GM12878 (cell line): ENCODE measurements around the gene NUP107. TPM values are rescaled to one million over a fixed set of nuclear protein-coding genes. Genes with fewer than 3 reads are reported as not detected.

Experiments used
- ATAC-seq: fragments of 200-7000 bp; cut with Tn5 transposase; 3 replicates; pipeline ENCODE4 v1.9.1; 2020; ENCODE audit warnings: mild to moderate bottlenecking, moderate library complexity
- BruUV-seq: library from RNA; stranded (reverse); fragments of 400-500 nt; replicated peaks from 2 replicates; lab custom pipeline; 2021; lab: Mats Ljungman, UMichigan
- CTCF ChIA-PET: fragments of 300-600 bp; sonication (Branson Sonifier 250); formaldehyde crosslinking; extraction: SDS; loops from one replicate; lab custom pipeline; 2021; ENCODE audit warnings: inconsistent platforms; lab: Yijun Ruan, JAX
- POLR2A ChIA-PET: fragments of 350-600 bp; formaldehyde crosslinking; extraction: SDS; loops from one replicate; lab custom pipeline; 2021; ENCODE audit warnings: inconsistent platforms; lab: Charles Lee
- RAD21 ChIA-PET: fragments of 300-600 bp; sonication (Branson Sonifier 250); formaldehyde crosslinking; loops from one replicate; lab custom pipeline; 2023; ENCODE audit warnings: antibody characterized with exemption; ENCODE audit not compliant: unreplicated experiment; lab: Charles Lee
- SMC1A ChIA-PET: fragments of 300-600 bp; sonication (Branson Sonifier 250); formaldehyde crosslinking; loops from one replicate; lab custom pipeline; 2023; ENCODE audit not compliant: unreplicated experiment, uncharacterized antibody; lab: Charles Lee
- DNase-seq: peaks from one replicate; pipeline ENCODE4 v3.0.0-alpha.2; 2011; ENCODE audit warnings: low read depth, low spot score
- FAIRE-seq: peaks from 3 replicates; lab custom pipeline; 2011; peaks lifted over from hg19 to GRCh38; lab: Jason Lieb, UNC
- H2AFZ ChIP-seq: 2 replicates; pipeline ENCODE4 v1.6.0; 2011; ENCODE audit warnings: low read depth, low read length, control low read depth; ENCODE audit not compliant: control insufficient read depth
- H3K27ac ChIP-seq: 2 replicates; pipeline ENCODE4 v1.5.1; 2011; ENCODE audit warnings: control low read depth; ENCODE audit not compliant: control insufficient read depth, insufficient read depth
- H3K27me3 ChIP-seq, 2 experiments: replicated peaks in 1 of 2; 2 replicates each; pipeline versions ENCODE4 v1.6.0 to v1.6.1; 2011; ENCODE audit warnings: low read length in 1 of 2; ENCODE audit not compliant: control insufficient read depth in 2 of 2, insufficient read depth in 2 of 2
- H3K36me3 ChIP-seq, 2 experiments: 2 replicates each; pipeline ENCODE4 v1.5.1; 2011; ENCODE audit warnings: low read length in 1 of 2; ENCODE audit not compliant: control insufficient read depth in 2 of 2, insufficient read depth in 2 of 2
- H3K4me1 ChIP-seq: 2 replicates; pipeline ENCODE4 v1.6.1; 2011; ENCODE audit warnings: mild to moderate bottlenecking, low read length, moderate library complexity, mixed read lengths; ENCODE audit not compliant: control insufficient read depth, insufficient read depth
- H3K4me2 ChIP-seq: 2 replicates; pipeline ENCODE4 v1.6.0; 2011; ENCODE audit warnings: control low read depth; ENCODE audit not compliant: control insufficient read depth, insufficient read depth
- H3K4me3 ChIP-seq: fragments of 200-600 bp; sonication (generic); 2 replicates; pipeline ENCODE4 v1.5.1; 2016
- H3K79me2 ChIP-seq: 2 replicates; pipeline ENCODE4 v1.6.0; 2011; ENCODE audit warnings: low read length; ENCODE audit not compliant: control insufficient read depth, insufficient read depth
- H3K9ac ChIP-seq: 2 replicates; pipeline ENCODE4 v1.8.0; 2011; ENCODE audit warnings: low read length, control low read depth, mixed read lengths; ENCODE audit not compliant: control insufficient read depth, insufficient read depth
- H3K9me3 ChIP-seq: replicated peaks from 3 replicates; pipeline ENCODE4 v1.5.1; 2011; ENCODE audit warnings: mild to moderate bottlenecking, low read length; ENCODE audit not compliant: control insufficient read depth, insufficient read depth
- H4K20me1 ChIP-seq: 2 replicates; pipeline ENCODE4 v1.6.0; 2011; ENCODE audit not compliant: control insufficient read depth, insufficient read depth
- BHLHE40 ChIP-seq, 2 experiments: fragments of 450-650 bp in 1 of 2; IDR thresholded peaks; 2 replicates each; pipeline ENCODE4 v1.6.1; 2011 to 2017; ENCODE audit warnings: low read depth in 2 of 2, borderline replicate concordance in 1 of 2, improper control_type of control experiment in 1 of 2, low read length in 1 of 2, mild to moderate bottlenecking in 1 of 2
- BMI1 ChIP-seq: fragments of 450-650 bp; IDR thresholded peaks from 2 replicates; pipeline ENCODE4 v1.6.1; 2016; ENCODE audit warnings: mild to moderate bottlenecking, moderate library complexity, borderline replicate concordance
- BRCA1 ChIP-seq: IDR thresholded peaks from 2 replicates; pipeline ENCODE4 v1.6.1; 2011; ENCODE audit warnings: low read depth, low read length, improper control_type of control experiment
- CBX3 ChIP-seq: fragments of 200-600 bp; sonication (generic); IDR thresholded peaks from 2 replicates; pipeline ENCODE4 v1.6.1; 2016; ENCODE audit warnings: low read depth, borderline replicate concordance
- CBX5 ChIP-seq: sonication (generic); IDR thresholded peaks from 2 replicates; pipeline ENCODE4 v1.6.1; 2016; ENCODE audit warnings: low read depth, moderate library complexity, mild to moderate bottlenecking, inconsistent platforms
- CEBPB ChIP-seq, 2 experiments: fragments of 150-350 bp in 1 of 2; IDR thresholded peaks; 2 replicates each; pipeline ENCODE4 v1.6.1; 2012 to 2014; ENCODE audit warnings: low read depth in 2 of 2, low read length in 2 of 2, borderline replicate concordance in 1 of 2, inconsistent platforms in 1 of 2
- CREM ChIP-seq: IDR thresholded peaks from 2 replicates; pipeline ENCODE4 v1.6.1; 2014; ENCODE audit warnings: antibody characterized with exemption, low read depth
- EED ChIP-seq: sonication (generic); IDR thresholded peaks from 2 replicates; pipeline ENCODE4 v1.6.1; 2016; ENCODE audit warnings: antibody characterized with exemption, low read depth
- HCFC1 ChIP-seq: fragments of 150-350 bp; IDR thresholded peaks from 2 replicates; pipeline ENCODE4 v1.6.1; 2014; ENCODE audit warnings: low read length
- HDAC2 ChIP-seq: fragments of 200-600 bp; sonication (generic); IDR thresholded peaks from 2 replicates; pipeline ENCODE4 v1.6.1; 2017
- LARP7 ChIP-seq: fragments of 450-650 bp; IDR thresholded peaks from 2 replicates; pipeline ENCODE4 v1.6.1; 2017; ENCODE audit warnings: mild to moderate bottlenecking
- MTA3 ChIP-seq: IDR thresholded peaks from 2 replicates; pipeline ENCODE4 v1.6.1; 2012; ENCODE audit warnings: low read length, inconsistent platforms, borderline replicate concordance
- MYC ChIP-seq: IDR thresholded peaks from 2 replicates; pipeline ENCODE4 v1.6.1; 2011; ENCODE audit warnings: mild to moderate bottlenecking, low read length, moderate library complexity, inconsistent platforms; ENCODE audit not compliant: insufficient read depth, insufficient replicate concordance, insufficient read length, severe bottlenecking
- POLR2A ChIP-seq: IDR thresholded peaks from 2 replicates; pipeline ENCODE4 v1.6.1; 2011; ENCODE audit warnings: low read depth, mild to moderate bottlenecking, low read length
- RAD21 ChIP-seq: IDR thresholded peaks from 2 replicates; pipeline ENCODE4 v1.6.1; 2011; ENCODE audit warnings: mild to moderate bottlenecking, low read depth, low read length, moderate library complexity; ENCODE audit not compliant: insufficient read depth
- SP1 ChIP-seq: IDR thresholded peaks from one replicate; pipeline ENCODE4 v1.6.1; 2011; ENCODE audit warnings: low read depth, low read length
- SUZ12 ChIP-seq: fragments of 200-600 bp; sonication (generic); IDR thresholded peaks from one replicate; pipeline ENCODE4 v1.6.1; 2018; ENCODE audit warnings: antibody characterized with exemption, mild to moderate bottlenecking; ENCODE audit not compliant: unreplicated experiment
- WRNIP1 ChIP-seq: IDR thresholded peaks from 2 replicates; pipeline ENCODE4 v1.6.1; 2011; ENCODE audit warnings: low read depth, low read length, improper control_type of control experiment, borderline replicate concordance
- WGBS: methylation state at CpG from one replicate; pipeline ENCODE4 v1.1.6; 2016; ENCODE audit warnings: low lambda C conversion rate; ENCODE audit not compliant: insufficient replicate concordance, insufficient coverage; ENCODE audit errors: missing lambda C conversion rate; 5-methylcytosine and 5-hydroxymethylcytosine counted together
- in situ Hi-C: fragments of 300-500 bp; cut with MboI; formaldehyde crosslinking; loops from 9 replicates; pipeline ENCODE4 v1.14.3; 2018; ENCODE audit warnings: mixed read lengths
- intact Hi-C: fragments of 100-400 bp; cut with micrococcal nuclease; formaldehyde crosslinking; loops from one replicate; pipeline ENCODE4 v1.14.2; 2022; ENCODE audit not compliant: unreplicated experiment
- polyA plus RNA-seq, 11 experiments: library from polyadenylated mRNA; depleted of rRNA in 4 of 11; unstranded in 6 of 11; stranded (reverse) in 5 of 11; fragments of >200 nt; fragmentation: Nextera tagmentation in 4 of 11; fragmentation: Illumina TruSeq in 1 of 11; extraction: Ambion mirVana in 4 of 11; extraction: Trizol in 1 of 11; gene quantifications; 1 replicate in 1 of 11; 2 replicates in 10 of 11; pipeline versions ENCODE4 v1.2.1 to v1.2.3, GENCODE V29; 2011 to 2016; ENCODE audit warnings: inconsistent platforms in 2 of 11, missing spikeins in 2 of 11, low read depth in 1 of 11
- total RNA-seq, 4 experiments: library from RNA; depleted of rRNA in 3 of 4; stranded (reverse); fragments of >200 nt in 3 of 4; fragmentation: Illumina TruSeq in 1 of 4; extraction: Trizol in 1 of 4; gene quantifications; 2 replicates each; pipeline versions ENCODE4 v1.2.1 to v1.2.3, GENCODE V29; 2013 to 2021
- TF ChIP-seq, protein P1 (sequence below): IDR thresholded peaks from 2 replicates; pipeline ENCODE4 v1.6.1; 2012; ENCODE audit warnings: low read depth, low read length, improper control_type of control experiment

NUP107 gene
- total and polyA plus RNA-seq, 10 of the 15 experiments (the other 5 are each of a cell fraction or from before 2014, with no cell fraction given): 73.4 to 132 (median 92.4) TPM

DNA sequence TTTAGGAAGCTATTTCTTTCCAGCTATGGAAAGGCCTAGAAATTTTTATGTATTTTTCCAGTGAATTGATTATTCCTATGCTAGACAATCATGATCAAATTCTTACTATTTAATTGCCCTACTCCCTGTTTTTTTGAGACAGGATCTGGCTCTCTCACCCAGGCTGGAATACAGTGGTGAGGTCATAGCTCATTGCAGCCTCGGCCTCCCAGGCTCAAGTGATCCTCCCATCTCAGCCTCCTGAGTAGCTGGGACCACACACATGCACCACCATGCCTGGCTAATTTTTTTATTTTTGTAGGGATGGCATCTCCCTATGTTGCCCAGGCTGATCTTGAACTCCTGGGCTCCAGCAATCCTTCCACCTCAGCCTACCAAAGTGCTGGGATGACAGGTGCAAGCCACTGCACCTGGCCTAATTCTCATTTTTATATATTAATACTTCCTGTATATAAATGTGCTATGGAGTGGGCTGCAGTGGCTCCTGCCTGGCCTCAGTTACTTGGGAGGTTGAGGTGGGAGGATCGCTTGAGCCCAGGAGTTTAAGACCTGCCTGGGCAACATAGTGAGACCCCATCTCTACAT, 105.2 kb downstream of the NUP107 start:
- intact Hi-C loops: no loop called here
- Histone ChIP-seq H2AFZ (no peak overlapping the region), H3K4me3 (no peak overlapping the region), H3K27me3 (no peaks in the 10 kb centered on the region), H3K9me3 (no peaks in the 10 kb centered on the region; the same call in 2 of the 3 replicates)
- CTCF ChIA-PET: interaction anchor here (1.0 kb wide), 1 partner anchor 15 kb away, joined by 3 read pairs; no protein-coding TSS in a partner anchor
- no peak for DNase-seq
- POLR2A ChIA-PET: no interaction called here
- no peak for ATAC-seq
- TF ChIP-seq CREM (no peak), RAD21 (no peak), BRCA1 (no peak), POLR2A (no peak), MYC (no peak), SP1 (no peak), CBX3 (no peak), BHLHE40 (IDR thresholded peaks at IDR 0.05; ENCODE audit: borderline replicate concordance in 1 of 2, low read depth in 2 of 2, low read length in 1 of 2) (no peak), CBX5 (no peak), WRNIP1 (no peak), MTA3 (no peak), BMI1 (no peak), EED (no peak), LARP7 (no peak), HDAC2 (no peak), HCFC1 (no peak), SUZ12 (no peak), CEBPB (IDR thresholded peaks at IDR 0.05; ENCODE audit: borderline replicate concordance in 1 of 2, low read depth in 2 of 2, low read length in 2 of 2) (no peak)
- TF ChIP-seq, protein P1, sequence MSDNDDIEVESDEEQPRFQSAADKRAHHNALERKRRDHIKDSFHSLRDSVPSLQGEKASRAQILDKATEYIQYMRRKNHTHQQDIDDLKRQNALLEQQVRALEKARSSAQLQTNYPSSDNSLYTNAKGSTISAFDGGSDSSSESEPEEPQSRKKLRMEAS: no peak
- TF ChIP-seq, all 136 proteins: peak for 0
- Histone ChIP-seq H3K27ac (no peak overlapping the region), H3K36me3 (no peaks in the 10 kb centered on the region), H3K9ac (no peak overlapping the region), H3K4me1 (no peaks in the 10 kb centered on the region; the same call in 1 of the 2 replicates), H4K20me1 (no peaks in the 10 kb centered on the region), H3K79me2 (no peaks in the 10 kb centered on the region), H3K4me2 (no peak overlapping the region)
- ChIA-PET SMC1A (interaction anchor here (0.9 kb wide), 1 partner anchor 15 kb away, joined by 4 read pairs; no protein-coding TSS in a partner anchor), RAD21 (no interaction called here)
- in situ Hi-C loops: no loop called here
- BruUV-seq: no TSS peak
- WGBS: 97% methylated on average over 2 of the region's 2 CpGs
- no peak for FAIRE-seq
